ENCODE measurements around the gene PPIB.

DNA sequence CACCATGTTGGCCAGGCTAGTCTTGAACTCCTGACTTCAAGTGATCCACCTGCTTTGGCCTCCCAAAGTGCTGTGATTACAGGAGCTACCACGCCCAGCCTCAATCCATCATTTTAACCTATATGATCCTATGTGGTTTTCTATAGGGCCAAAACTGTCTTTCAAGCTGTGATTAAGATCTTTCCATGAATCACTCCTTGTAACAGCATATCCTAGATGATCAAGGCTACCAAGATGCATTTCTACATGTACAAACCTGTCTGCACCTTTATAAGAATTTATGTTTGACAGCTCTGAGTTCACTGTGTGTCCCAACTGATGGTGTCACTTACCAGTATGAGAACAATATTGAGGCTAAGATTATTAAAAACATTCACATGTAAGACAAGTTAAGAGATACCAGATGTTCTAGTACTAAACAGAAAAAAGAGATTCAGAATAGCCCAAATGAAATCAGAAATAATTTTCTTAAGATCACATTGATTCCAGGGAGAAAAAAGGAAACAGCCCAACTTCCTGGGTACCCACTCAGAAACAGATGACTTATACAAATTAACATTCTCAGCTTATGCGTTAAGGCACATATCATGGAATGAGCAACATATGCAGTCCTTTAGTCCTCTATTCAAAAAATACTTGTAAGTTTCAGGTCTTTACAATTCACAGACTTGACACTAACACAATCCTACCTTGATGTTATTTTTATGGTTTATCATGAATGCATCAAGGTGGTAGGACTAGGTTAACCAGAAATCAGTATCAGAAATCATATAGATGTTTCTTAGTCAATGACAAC is 24.8 kb upstream of the PPIB start:
- TF ChIP-seq, protein P1, sequence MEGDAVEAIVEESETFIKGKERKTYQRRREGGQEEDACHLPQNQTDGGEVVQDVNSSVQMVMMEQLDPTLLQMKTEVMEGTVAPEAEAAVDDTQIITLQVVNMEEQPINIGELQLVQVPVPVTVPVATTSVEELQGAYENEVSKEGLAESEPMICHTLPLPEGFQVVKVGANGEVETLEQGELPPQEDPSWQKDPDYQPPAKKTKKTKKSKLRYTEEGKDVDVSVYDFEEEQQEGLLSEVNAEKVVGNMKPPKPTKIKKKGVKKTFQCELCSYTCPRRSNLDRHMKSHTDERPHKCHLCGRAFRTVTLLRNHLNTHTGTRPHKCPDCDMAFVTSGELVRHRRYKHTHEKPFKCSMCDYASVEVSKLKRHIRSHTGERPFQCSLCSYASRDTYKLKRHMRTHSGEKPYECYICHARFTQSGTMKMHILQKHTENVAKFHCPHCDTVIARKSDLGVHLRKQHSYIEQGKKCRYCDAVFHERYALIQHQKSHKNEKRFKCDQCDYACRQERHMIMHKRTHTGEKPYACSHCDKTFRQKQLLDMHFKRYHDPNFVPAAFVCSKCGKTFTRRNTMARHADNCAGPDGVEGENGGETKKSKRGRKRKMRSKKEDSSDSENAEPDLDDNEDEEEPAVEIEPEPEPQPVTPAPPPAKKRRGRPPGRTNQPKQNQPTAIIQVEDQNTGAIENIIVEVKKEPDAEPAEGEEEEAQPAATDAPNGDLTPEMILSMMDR (tag by site-specific recombination; IDR thresholded peaks at IDR 0.05) = no peak
- TF ChIP-seq GLIS2 (tag by site-specific recombination; IDR thresholded peaks at IDR 0.05) (no peak), ZNF350 (tag by site-specific recombination; IDR thresholded peaks at IDR 0.05) (no peak), ZIC2 (tag by site-specific recombination; IDR thresholded peaks at IDR 0.05) (no peak), ZXDB (tag by site-specific recombination; IDR thresholded peaks at IDR 0.05) (no peak), ZNF214 (tag by site-specific recombination; IDR thresholded peaks at IDR 0.05; ENCODE audit: borderline replicate concordance) (no peak)
- TF ChIP-seq, protein P2, sequence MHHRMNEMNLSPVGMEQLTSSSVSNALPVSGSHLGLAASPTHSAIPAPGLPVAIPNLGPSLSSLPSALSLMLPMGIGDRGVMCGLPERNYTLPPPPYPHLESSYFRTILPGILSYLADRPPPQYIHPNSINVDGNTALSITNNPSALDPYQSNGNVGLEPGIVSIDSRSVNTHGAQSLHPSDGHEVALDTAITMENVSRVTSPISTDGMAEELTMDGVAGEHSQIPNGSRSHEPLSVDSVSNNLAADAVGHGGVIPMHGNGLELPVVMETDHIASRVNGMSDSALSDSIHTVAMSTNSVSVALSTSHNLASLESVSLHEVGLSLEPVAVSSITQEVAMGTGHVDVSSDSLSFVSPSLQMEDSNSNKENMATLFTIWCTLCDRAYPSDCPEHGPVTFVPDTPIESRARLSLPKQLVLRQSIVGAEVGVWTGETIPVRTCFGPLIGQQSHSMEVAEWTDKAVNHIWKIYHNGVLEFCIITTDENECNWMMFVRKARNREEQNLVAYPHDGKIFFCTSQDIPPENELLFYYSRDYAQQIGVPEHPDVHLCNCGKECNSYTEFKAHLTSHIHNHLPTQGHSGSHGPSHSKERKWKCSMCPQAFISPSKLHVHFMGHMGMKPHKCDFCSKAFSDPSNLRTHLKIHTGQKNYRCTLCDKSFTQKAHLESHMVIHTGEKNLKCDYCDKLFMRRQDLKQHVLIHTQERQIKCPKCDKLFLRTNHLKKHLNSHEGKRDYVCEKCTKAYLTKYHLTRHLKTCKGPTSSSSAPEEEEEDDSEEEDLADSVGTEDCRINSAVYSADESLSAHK (tag by site-specific recombination; IDR thresholded peaks at IDR 0.05) = no peak
